H1 (cell line): Measurements from ENCODE around the gene HDAC11. TPM values are rescaled to one million over a fixed set of nuclear protein-coding genes. Genes with fewer than 3 reads are reported as not detected.

ENCODE experiments used
- CTCF ChIA-PET: fragments of 300-600 bp; sonication (Branson Sonifier 250); formaldehyde crosslinking; loops from one replicate; lab custom pipeline; 2021; ENCODE audit not compliant: partially characterized antibody; lab: Charles Lee
- POLR2A ChIA-PET: fragments of 300-600 bp; sonication (Branson Sonifier 250); formaldehyde crosslinking; loops from one replicate; lab custom pipeline; 2021; ENCODE audit warnings: inconsistent platforms; ENCODE audit not compliant: partially characterized antibody; lab: Charles Lee
- DNase-seq, 2 experiments: peaks; one replicate each; pipeline versions ENCODE4 v3.0.0 to v3.0.0-alpha.2; 2010 to 2022; ENCODE audit warnings: low spot score in 2 of 2, low read depth in 1 of 2, mixed read lengths in 1 of 2
- FAIRE-seq: peaks from 2 replicates; lab custom pipeline; 2011; peaks lifted over from hg19 to GRCh38; lab: Jason Lieb, UNC
- H2AFZ ChIP-seq: 2 replicates; pipeline ENCODE4 v1.8.1; 2012; ENCODE audit warnings: low read length, inconsistent platforms
- H2AK5ac ChIP-seq: 2 replicates; pipeline ENCODE4 v1.6.1; 2013; ENCODE audit warnings: low read depth, low read length
- H2BK120ac ChIP-seq: replicated peaks from 2 replicates; pipeline ENCODE3; 2013; ENCODE audit warnings: low read depth, low read length, inconsistent platforms
- H2BK12ac ChIP-seq: 2 replicates; pipeline ENCODE4 v1.6.1; 2013; ENCODE audit warnings: low read depth, low read length
- H2BK15ac ChIP-seq: 2 replicates; pipeline ENCODE4 v1.6.1; 2013; ENCODE audit warnings: low read length
- H2BK20ac ChIP-seq: 2 replicates; pipeline ENCODE4 v1.6.1; 2013; ENCODE audit warnings: low read length
- H2BK5ac ChIP-seq: 2 replicates; pipeline ENCODE4 v1.6.1; 2013; ENCODE audit warnings: low read depth, low read length
- H3K14ac ChIP-seq: 2 replicates; pipeline ENCODE4 v1.6.1; 2013; ENCODE audit warnings: inconsistent platforms; ENCODE audit not compliant: insufficient read length
- H3K18ac ChIP-seq: 2 replicates; pipeline ENCODE4 v1.6.1; 2013; ENCODE audit warnings: low read length; ENCODE audit errors: extremely low read depth
- H3K23ac ChIP-seq: 2 replicates; pipeline ENCODE4 v1.6.1; 2013; ENCODE audit warnings: inconsistent platforms; ENCODE audit not compliant: insufficient read length
- H3K23me2 ChIP-seq: 2 replicates; pipeline ENCODE4 v1.6.1; 2013; ENCODE audit warnings: low read depth, low read length
- H3K27ac ChIP-seq: 2 replicates; pipeline ENCODE4 v1.6.1; 2011; ENCODE audit warnings: low read depth, low read length, inconsistent platforms
- H3K27me3 ChIP-seq, 4 experiments: replicated peaks in 1 of 4; 1 replicate in 1 of 4; 2 replicates in 3 of 4; pipeline versions ENCODE4 v1.6.1 to v1.8.1; 2011 to 2013; ENCODE audit warnings: low read length in 3 of 4, mild to moderate bottlenecking in 3 of 4, inconsistent platforms in 2 of 4, mixed read lengths in 2 of 4, moderate library complexity in 1 of 4; ENCODE audit not compliant: control insufficient read depth in 3 of 4, insufficient read depth in 3 of 4; ENCODE audit errors: extremely low read depth in 1 of 4
- H3K36me3 ChIP-seq, 4 experiments: 2 replicates each; pipeline versions ENCODE4 v1.6.1 to v1.8.1; 2011 to 2013; ENCODE audit warnings: mild to moderate bottlenecking in 4 of 4, low read length in 3 of 4, moderate library complexity in 2 of 4, control low read depth in 1 of 4, inconsistent platforms in 1 of 4; ENCODE audit not compliant: insufficient read depth in 4 of 4, control insufficient read depth in 2 of 4
- H3K4ac ChIP-seq: replicated peaks from 2 replicates; pipeline ENCODE3; 2013; ENCODE audit warnings: low read length, low read depth, mixed read lengths, inconsistent platforms; ENCODE audit not compliant: insufficient read length
- H3K4me1 ChIP-seq, 4 experiments: replicated peaks in 1 of 4; 1 replicate in 1 of 4; 2 replicates in 3 of 4; pipeline versions ENCODE4 v1.6.1 to v1.8.1; 2011 to 2013; ENCODE audit warnings: low read length in 3 of 4, inconsistent platforms in 2 of 4, mixed read lengths in 1 of 4; ENCODE audit not compliant: insufficient read depth in 4 of 4, control insufficient read depth in 3 of 4
- H3K4me2 ChIP-seq, 2 experiments: 2 replicates each; pipeline versions ENCODE4 v1.6.1 to v1.8.1; 2011 to 2013; ENCODE audit warnings: low read depth in 2 of 2, low read length in 2 of 2, control low read depth in 1 of 2, inconsistent platforms in 1 of 2, mild to moderate bottlenecking in 1 of 2; ENCODE audit not compliant: insufficient read depth in 1 of 2
- H3K4me3 ChIP-seq, 4 experiments: fragments of 200-600, 300-600 bp in 1 of 4; sonication (generic), shearing (Covaris generic), sonication (Bioruptor Twin) in 1 of 4; 2 replicates each; pipeline versions ENCODE4 v1.5.1 to v1.8.1; 2011 to 2016; ENCODE audit warnings: low read length in 4 of 4, low read depth in 3 of 4, control low read depth in 2 of 4, inconsistent platforms in 2 of 4, mild to moderate bottlenecking in 2 of 4, mixed read lengths in 1 of 4, moderate library complexity in 1 of 4; ENCODE audit not compliant: insufficient read depth in 2 of 4; ENCODE audit errors: extremely low read depth in 1 of 4
- H3K56ac ChIP-seq: replicated peaks from 2 replicates; pipeline ENCODE3; 2013; ENCODE audit warnings: low read depth, mild to moderate bottlenecking, mixed read lengths, low read length, inconsistent platforms; ENCODE audit not compliant: insufficient read length
- H3K79me1 ChIP-seq: 2 replicates; pipeline ENCODE4 v1.6.1; 2013; ENCODE audit warnings: low read depth, low read length, control low read depth
- H3K79me2 ChIP-seq, 2 experiments: 2 replicates each; pipeline versions ENCODE4 v1.6.1 to v1.8.1; 2012 to 2013; ENCODE audit warnings: low read length in 2 of 2, mild to moderate bottlenecking in 2 of 2, inconsistent platforms in 1 of 2; ENCODE audit not compliant: insufficient read depth in 2 of 2, control insufficient read depth in 1 of 2
- H3K9ac ChIP-seq, 4 experiments: replicated peaks in 1 of 4; 1 replicate in 1 of 4; 2 replicates in 3 of 4; pipeline versions ENCODE4 v1.6.1 to v1.8.1; 2011 to 2013; ENCODE audit warnings: low read depth in 3 of 4, low read length in 3 of 4, control low read depth in 2 of 4, mild to moderate bottlenecking in 2 of 4, moderate library complexity in 2 of 4, inconsistent platforms in 1 of 4; ENCODE audit errors: extremely low read depth in 1 of 4
- H3K9me3 ChIP-seq, 2 experiments: 2 replicates each; pipeline versions ENCODE4 v1.6.1 to v1.8.1; 2012 to 2013; ENCODE audit warnings: mild to moderate bottlenecking in 2 of 2, moderate library complexity in 2 of 2, control low read depth in 1 of 2, inconsistent platforms in 1 of 2, low read depth in 1 of 2, low read length in 1 of 2, mixed read lengths in 1 of 2; ENCODE audit not compliant: insufficient read depth in 2 of 2
- H4K20me1 ChIP-seq, 2 experiments: replicated peaks in 1 of 2; 2 replicates each; pipeline versions ENCODE3 to v1.8.1; 2011 to 2013; ENCODE audit warnings: inconsistent platforms in 2 of 2, low read length in 2 of 2, mild to moderate bottlenecking in 1 of 2; ENCODE audit not compliant: insufficient read depth in 2 of 2, control insufficient read depth in 1 of 2
- H4K5ac ChIP-seq: 2 replicates; pipeline ENCODE4 v1.6.1; 2013; ENCODE audit warnings: low read length, low read depth, mixed read lengths, inconsistent platforms; ENCODE audit not compliant: insufficient read length
- H4K8ac ChIP-seq: 2 replicates; pipeline ENCODE4 v1.8.0; 2013; ENCODE audit warnings: mild to moderate bottlenecking, moderate library complexity, low read length, inconsistent platforms; ENCODE audit not compliant: insufficient read depth; ENCODE audit errors: extremely low read depth
- H4K91ac ChIP-seq: replicated peaks from 2 replicates; pipeline ENCODE3; 2013; ENCODE audit warnings: low read length, mixed read lengths, inconsistent platforms; ENCODE audit not compliant: insufficient read length
- HDAC2 ChIP-seq, 2 experiments: fragments of 300-600 bp in 1 of 2; sonication (generic) in 1 of 2; IDR thresholded peaks; 2 replicates each; pipeline ENCODE4 v1.6.1; 2011 to 2012; ENCODE audit warnings: low read depth in 2 of 2, low read length in 2 of 2, mild to moderate bottlenecking in 2 of 2, moderate library complexity in 2 of 2, borderline replicate concordance in 1 of 2, inconsistent platforms in 1 of 2
- KDM5A ChIP-seq: fragments of 200-600 bp; IDR thresholded peaks from 2 replicates; pipeline ENCODE4 v1.7.1; 2012; ENCODE audit warnings: mild to moderate bottlenecking, low read length, inconsistent platforms, mixed read lengths
- NANOG ChIP-seq: IDR thresholded peaks from 2 replicates; pipeline ENCODE4 v1.6.1; 2011; ENCODE audit warnings: low read length, low read depth, mild to moderate bottlenecking, inconsistent platforms; ENCODE audit not compliant: insufficient read depth, poor library complexity, severe bottlenecking
- POLR2A ChIP-seq, 2 experiments: IDR thresholded peaks; 1 replicate in 1 of 2; 2 replicates in 1 of 2; pipeline ENCODE4 v1.6.1; 2011; ENCODE audit warnings: low read depth in 2 of 2, low read length in 2 of 2, mild to moderate bottlenecking in 2 of 2; ENCODE audit errors: control extremely low read depth in 1 of 2
- POU5F1 ChIP-seq: IDR thresholded peaks from 2 replicates; pipeline ENCODE4 v1.6.1; 2011; ENCODE audit warnings: low read depth, mild to moderate bottlenecking, low read length, moderate library complexity
- SIX5 ChIP-seq: IDR thresholded peaks from 2 replicates; pipeline ENCODE4 v1.6.1; 2011; ENCODE audit warnings: mild to moderate bottlenecking, low read depth, low read length
- SRF ChIP-seq: IDR thresholded peaks from 2 replicates; pipeline ENCODE4 v1.6.1; 2011; ENCODE audit warnings: mild to moderate bottlenecking, low read depth, low read length, moderate library complexity
- TAF1 ChIP-seq: IDR thresholded peaks from 2 replicates; pipeline ENCODE4 v1.6.1; 2011; ENCODE audit warnings: mild to moderate bottlenecking, low read depth, low read length
- YY1 ChIP-seq: IDR thresholded peaks from 2 replicates; pipeline ENCODE4 v1.6.1; 2011; ENCODE audit warnings: low read depth, mild to moderate bottlenecking, low read length
- WGBS, 2 experiments: shearing (Covaris generic) in 1 of 2; methylation state at CpG; one replicate each; pipeline versions ENCODE4 v1.1.6 to v1.1.7; 2013 to 2015; ENCODE audit warnings: low lambda C conversion rate in 2 of 2, mixed read lengths in 2 of 2, inconsistent platforms in 1 of 2, low coverage in 1 of 2, missing lambda C conversion rate in 1 of 2; ENCODE audit not compliant: insufficient replicate concordance in 2 of 2, insufficient coverage in 1 of 2, insufficient read length in 1 of 2; ENCODE audit errors: extremely low coverage in 1 of 2, missing lambda C conversion rate in 1 of 2; 5-methylcytosine and 5-hydroxymethylcytosine counted together
- polyA plus RNA-seq, 7 experiments: library from polyadenylated mRNA; depleted of rRNA in 3 of 7; stranded (reverse) in 5 of 7; unstranded in 2 of 7; fragments of >200 nt in 5 of 7; fragments of 200-250 nt in 2 of 7; gene quantifications; 1 replicate in 5 of 7; 2 replicates in 1 of 7; 4 replicates in 1 of 7; pipeline versions ENCODE4 v1.2.1 to v1.2.3, GENCODE V29; 2011 to 2013; ENCODE audit warnings: missing spikeins in 2 of 7, mixed read lengths in 2 of 7
- total RNA-seq: library from RNA; stranded (reverse); fragmentation: NEBNext Ultra II Directional; extraction: Animal tissue kit (Norgen Biotek cat#: 25700); gene quantifications from 2 replicates; pipeline ENCODE4 v1.2.1, GENCODE V29; 2021

HDAC11 gene
- total and polyA plus RNA-seq, 2 of the 8 experiments (the other 6 are each of a cell fraction or from before 2014, with no cell fraction given): 6.8 to 7.4 TPM

- H2BK5ac ChIP-seq: no peak overlapping the region
- H3K36me3 ChIP-seq: no peaks in the 10 kb centered on the region
- H3K27ac ChIP-seq: no peak overlapping the region
- no peak overlapping the region for H3K23ac ChIP-seq
- H3K14ac ChIP-seq: no peak overlapping the region
- 83% methylated on average over 4 of the region's 4 CpGs; no CpG with 5 or more reads in 1 of the 2 experiments for WGBS, 2 experiments
- no peak overlapping the region for H2AFZ ChIP-seq
- H2AK5ac ChIP-seq: no peak overlapping the region
- no peak overlapping the region for H2BK12ac ChIP-seq
- no peak overlapping the region for H3K9ac ChIP-seq
- FAIRE-seq (no peak), DNase-seq (no peak)
- H4K20me1 ChIP-seq: no peaks in the 10 kb centered on the region
- H3K9me3 ChIP-seq: no peaks in the 10 kb centered on the region
- H4K8ac ChIP-seq: no peak overlapping the region
- no peaks in the 10 kb centered on the region for H3K79me2 ChIP-seq
- CTCF ChIA-PET: interaction anchor here (0.8 to 3.9 kb wide), 7 partner anchors 9 to 380 kb away, joined by 3 to 37 read pairs (median 3); no protein-coding TSS in a partner anchor
- no peaks in the 10 kb centered on the region; the same call in 1 of the 2 replicates for H3K23me2 ChIP-seq
- H3K18ac ChIP-seq: no peak overlapping the region
- H3K4me1 ChIP-seq: peaks cover 5 to 13% (median 5%) of the 10 kb centered on the region in 4 experiments; a peak in 6 of 7 replicates
- no peak overlapping the region for H2BK15ac ChIP-seq
- no peak overlapping the region for H3K4ac ChIP-seq
- no peaks in the 10 kb centered on the region for H3K79me1 ChIP-seq
- no peak overlapping the region for H4K5ac ChIP-seq
- no peak overlapping the region for H2BK120ac ChIP-seq
- H3K4me3 ChIP-seq: no peak overlapping the region
- H3K4me2 ChIP-seq: no peak overlapping the region
- H3K56ac ChIP-seq: no peak overlapping the region
- peaks cover 0 to 12% (median 7%) of the 10 kb centered on the region in 4 experiments; a peak in 3 of 7 replicates for H3K27me3 ChIP-seq
- H4K91ac ChIP-seq: no peak overlapping the region
- no peak overlapping the region for H2BK20ac ChIP-seq
- POLR2A ChIA-PET: interaction anchor here (0.6 to 1.0 kb wide), 2 partner anchors 8 to 157 kb away, joined by 3 read pairs; partner anchors contain the start of gene HDAC11
- TF ChIP-seq POU5F1 (no peak), YY1 (no peak), POLR2A (IDR thresholded peaks at IDR 0.05; ENCODE audit: control extremely low read depth in 1 of 2, low read depth in 2 of 2, low read length in 2 of 2) (no peak), HDAC2 (IDR thresholded peaks at IDR 0.05; ENCODE audit: borderline replicate concordance in 1 of 2, low read depth in 2 of 2, low read length in 2 of 2) (no peak), SRF (no peak), TAF1 (no peak), KDM5A (no peak), SIX5 (no peak), NANOG (no peak)
Measured at GRCh38 chr3:13472286-13472685, 7.8 kb upstream of the HDAC11 start.
